Measurements from ENCODE around the gene EYA2.

EYA2 gene

DNA sequence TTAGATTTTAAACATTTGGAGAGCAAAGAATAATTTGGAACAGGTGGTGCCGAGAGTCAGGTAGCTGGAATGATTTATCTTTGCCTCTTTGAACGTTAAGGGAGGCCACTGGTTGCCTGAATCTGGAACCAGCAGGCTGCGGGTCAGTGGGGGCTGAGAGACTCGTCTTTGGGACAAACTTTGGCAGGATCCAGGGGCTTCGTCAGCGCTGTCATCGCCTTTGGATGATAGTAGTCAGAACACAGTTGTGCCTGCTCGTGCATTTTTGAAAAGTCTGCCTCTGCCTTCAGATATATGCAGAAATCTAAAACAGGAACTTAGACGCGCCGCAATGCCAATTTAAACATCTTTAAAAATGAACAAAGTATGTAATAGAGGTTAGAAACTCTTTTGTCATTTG is 5.0 kb downstream of the EYA2 start:
- H3K27ac ChIP-seq (replicated peaks; ENCODE audit: low read length) = no peak overlapping the region
- H3K79me1 ChIP-seq (ENCODE audit: low read depth, low read length) = no peaks in the 10 kb centered on the region
- H3K14ac ChIP-seq (ENCODE audit: low read length) = no peak overlapping the region
- H3K23ac ChIP-seq (ENCODE audit: low read depth, low read length, poor library complexity) = no peak overlapping the region
- no peak overlapping the region for H2BK15ac ChIP-seq (ENCODE audit: low read length)
- no peak overlapping the region for H3K4ac ChIP-seq (ENCODE audit: low read length)
- no peak overlapping the region for H2BK5ac ChIP-seq (ENCODE audit: low read length)
- H2AK5ac ChIP-seq (ENCODE audit: low read depth, low read length) = no peak overlapping the region
- H3K4me2 ChIP-seq (ENCODE audit: insufficient read depth, low read length, poor library complexity, severe bottlenecking) = no peak overlapping the region
- H2BK12ac ChIP-seq (ENCODE audit: low read length) = no peak overlapping the region
- H3K9ac ChIP-seq (ENCODE audit: low read depth, low read length, poor library complexity) = no peak overlapping the region
- H3K9me3 ChIP-seq (replicated peaks in 1 of 2; ENCODE audit: control insufficient read depth in 2 of 2, insufficient read depth in 1 of 2, low read depth in 1 of 2, low read length in 2 of 2) = no peaks in the 10 kb centered on the region
- WGBS, 2 donors (ENCODE audit: extremely low coverage in 2 of 2, insufficient read length in 2 of 2, insufficient replicate concordance in 1 of 2) = no CpG with 5 or more reads among the region's 11 CpGs
- H4K91ac ChIP-seq (ENCODE audit: low read depth, low read length, poor library complexity) = no peak overlapping the region
- DNase-seq (ENCODE audit: low spot score) = no peak
- H3K36me3 ChIP-seq (replicated peaks in 1 of 2; ENCODE audit: control insufficient read depth in 2 of 2, insufficient read depth in 2 of 2, low read length in 2 of 2) = no peaks in the 10 kb centered on the region
- H3K4me1 ChIP-seq (ENCODE audit: control insufficient read depth in 2 of 2, insufficient read depth in 1 of 2, low read depth in 1 of 2, low read length in 2 of 2) = peaks cover 2% of the 10 kb centered on the region in 2 donors
- no peak overlapping the region for H2AFZ ChIP-seq (ENCODE audit: low read length)
- H3K4me3 ChIP-seq (ENCODE audit: low read length in 2 of 2) = no peak overlapping the region
- no peak overlapping the region for H3K18ac ChIP-seq (ENCODE audit: low read length)
- no peak overlapping the region for H2BK120ac ChIP-seq (ENCODE audit: low read depth, low read length)
- H4K8ac ChIP-seq (ENCODE audit: low read depth, low read length) = no peak overlapping the region
- peaks cover 0 to 79% (median 17%) of the 10 kb centered on the region in 3 experiments for H3K27me3 ChIP-seq (ENCODE audit: control insufficient read depth in 3 of 3, insufficient read depth in 3 of 3, low read depth in 1 of 3, low read length in 3 of 3)

DNA sequence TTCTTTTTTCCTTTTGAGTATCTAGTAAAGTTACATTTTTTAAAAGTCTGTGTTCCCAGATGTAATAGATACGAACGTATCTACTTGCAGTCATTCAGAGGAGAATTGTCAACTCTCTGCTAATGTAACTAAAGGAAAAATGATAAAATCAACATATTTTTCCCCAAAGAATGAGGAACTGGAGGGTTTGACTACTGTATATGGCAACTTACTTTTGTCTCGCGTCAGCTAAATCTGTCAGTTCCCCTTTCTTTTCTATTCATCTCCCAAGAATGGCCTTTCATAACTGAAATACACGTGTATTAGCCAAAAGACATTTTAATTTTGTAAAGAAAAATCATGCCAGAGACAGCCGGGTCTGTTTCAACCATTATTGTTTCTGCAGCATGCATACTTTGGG is 5.4 kb downstream of the EYA2 start:
- Histone ChIP-seq H3K4me2 (ENCODE audit: insufficient read depth, low read length, poor library complexity, severe bottlenecking) (no peak overlapping the region), H3K4me3 (ENCODE audit: low read length in 2 of 2) (no peak overlapping the region), H3K4ac (ENCODE audit: low read length) (no peak overlapping the region), H2BK5ac (ENCODE audit: low read length) (no peak overlapping the region), H3K18ac (ENCODE audit: low read length) (no peak overlapping the region), H2AFZ (ENCODE audit: low read length) (no peak overlapping the region), H2BK12ac (ENCODE audit: low read length) (no peak overlapping the region), H3K9me3 (replicated peaks in 1 of 2; ENCODE audit: control insufficient read depth in 2 of 2, insufficient read depth in 1 of 2, low read depth in 1 of 2, low read length in 2 of 2) (no peaks in the 10 kb centered on the region), H3K14ac (ENCODE audit: low read length) (no peak overlapping the region), H3K4me1 (ENCODE audit: control insufficient read depth in 2 of 2, insufficient read depth in 1 of 2, low read depth in 1 of 2, low read length in 2 of 2) (peaks cover 0 to 2% of the 10 kb centered on the region in 2 donors), H3K23ac (ENCODE audit: low read depth, low read length, poor library complexity) (no peak overlapping the region), H3K79me1 (ENCODE audit: low read depth, low read length) (no peaks in the 10 kb centered on the region), H3K27ac (replicated peaks; ENCODE audit: low read length) (no peak overlapping the region), H2AK5ac (ENCODE audit: low read depth, low read length) (no peak overlapping the region), H2BK120ac (ENCODE audit: low read depth, low read length) (no peak overlapping the region), H4K8ac (ENCODE audit: low read depth, low read length) (no peak overlapping the region), H3K9ac (ENCODE audit: low read depth, low read length, poor library complexity) (no peak overlapping the region), H4K91ac (ENCODE audit: low read depth, low read length, poor library complexity) (no peak overlapping the region), H3K36me3 (replicated peaks in 1 of 2; ENCODE audit: control insufficient read depth in 2 of 2, insufficient read depth in 2 of 2, low read length in 2 of 2) (no peaks in the 10 kb centered on the region), H2BK15ac (ENCODE audit: low read length) (no peak overlapping the region), H3K27me3 (ENCODE audit: control insufficient read depth in 3 of 3, insufficient read depth in 3 of 3, low read depth in 1 of 3, low read length in 3 of 3) (peaks cover 0 to 76% (median 14%) of the 10 kb centered on the region in 3 experiments)
- WGBS, 2 donors (ENCODE audit: extremely low coverage in 2 of 2, insufficient read length in 2 of 2, insufficient replicate concordance in 1 of 2) = no CpG with 5 or more reads among the region's 6 CpGs
- no peak for DNase-seq (ENCODE audit: low spot score)

- Histone ChIP-seq H3K18ac (ENCODE audit: low read length) (no peak overlapping the region), H2BK15ac (ENCODE audit: low read length) (no peak overlapping the region), H3K36me3 (replicated peaks in 1 of 2; ENCODE audit: control insufficient read depth in 2 of 2, insufficient read depth in 2 of 2, low read length in 2 of 2) (no peaks in the 10 kb centered on the region), H3K4me1 (ENCODE audit: control insufficient read depth in 2 of 2, insufficient read depth in 1 of 2, low read depth in 1 of 2, low read length in 2 of 2) (peaks cover 0 to 2% of the 10 kb centered on the region in 2 donors), H3K9me3 (replicated peaks in 1 of 2; ENCODE audit: control insufficient read depth in 2 of 2, insufficient read depth in 1 of 2, low read depth in 1 of 2, low read length in 2 of 2) (no peaks in the 10 kb centered on the region), H3K4me3 (ENCODE audit: low read length in 2 of 2) (no peak overlapping the region), H3K4me2 (ENCODE audit: insufficient read depth, low read length, poor library complexity, severe bottlenecking) (no peak overlapping the region), H3K27me3 (ENCODE audit: control insufficient read depth in 3 of 3, insufficient read depth in 3 of 3, low read depth in 1 of 3, low read length in 3 of 3) (peaks cover 0 to 72% (median 7%) of the 10 kb centered on the region in 3 experiments), H2BK5ac (ENCODE audit: low read length) (no peak overlapping the region), H3K23ac (ENCODE audit: low read depth, low read length, poor library complexity) (no peak overlapping the region), H3K79me1 (ENCODE audit: low read depth, low read length) (no peaks in the 10 kb centered on the region), H2AFZ (ENCODE audit: low read length) (no peak overlapping the region), H3K27ac (replicated peaks; ENCODE audit: low read length) (no peak overlapping the region), H4K8ac (ENCODE audit: low read depth, low read length) (no peak overlapping the region), H3K4ac (ENCODE audit: low read length) (no peak overlapping the region), H4K91ac (ENCODE audit: low read depth, low read length, poor library complexity) (no peak overlapping the region), H2BK12ac (ENCODE audit: low read length) (no peak overlapping the region), H3K9ac (ENCODE audit: low read depth, low read length, poor library complexity) (no peak overlapping the region), H2BK120ac (ENCODE audit: low read depth, low read length) (no peak overlapping the region), H2AK5ac (ENCODE audit: low read depth, low read length) (no peak overlapping the region), H3K14ac (ENCODE audit: low read length) (no peak overlapping the region)
- WGBS, 2 donors (ENCODE audit: extremely low coverage in 2 of 2, insufficient read length in 2 of 2, insufficient replicate concordance in 1 of 2) = no CpG with 5 or more reads among the region's 11 CpGs
- no peak for DNase-seq (ENCODE audit: low spot score)
Measured at GRCh38 chr20:46900826-46901225, 6.2 kb downstream of the EYA2 start.

DNA sequence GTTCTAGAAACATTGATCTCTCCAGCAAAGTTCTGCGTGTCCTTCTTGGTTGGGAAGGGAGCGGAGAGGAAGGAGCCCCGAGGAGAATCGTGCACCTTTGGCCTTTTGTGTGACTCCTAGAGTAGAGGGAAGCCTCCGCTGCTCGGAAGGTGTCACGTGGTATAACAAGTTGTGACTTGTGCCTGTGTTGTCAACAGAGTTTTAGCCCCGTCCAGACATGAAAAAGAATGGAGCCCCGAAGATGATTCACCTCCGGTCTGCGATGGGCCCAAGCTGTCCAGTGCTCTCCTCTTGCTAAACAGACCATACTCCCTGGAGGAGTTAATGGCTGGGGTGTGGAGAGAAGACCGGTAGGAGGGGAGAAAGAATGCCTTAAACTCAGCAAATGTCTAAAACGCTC is 7.0 kb downstream of the EYA2 start:
- WGBS, 2 donors (ENCODE audit: extremely low coverage in 2 of 2, insufficient read length in 2 of 2, insufficient replicate concordance in 1 of 2) = no CpG with 5 or more reads among the region's 13 CpGs
- Histone ChIP-seq H4K8ac (ENCODE audit: low read depth, low read length) (no peak overlapping the region), H3K4me3 (ENCODE audit: low read length in 2 of 2) (no peak overlapping the region), H3K9me3 (replicated peaks in 1 of 2; ENCODE audit: control insufficient read depth in 2 of 2, insufficient read depth in 1 of 2, low read depth in 1 of 2, low read length in 2 of 2) (no peaks in the 10 kb centered on the region), H3K9ac (ENCODE audit: low read depth, low read length, poor library complexity) (no peak overlapping the region), H3K4me2 (ENCODE audit: insufficient read depth, low read length, poor library complexity, severe bottlenecking) (no peak overlapping the region), H2AFZ (ENCODE audit: low read length) (no peak overlapping the region), H2BK15ac (ENCODE audit: low read length) (no peak overlapping the region), H3K27me3 (ENCODE audit: control insufficient read depth in 3 of 3, insufficient read depth in 3 of 3, low read depth in 1 of 3, low read length in 3 of 3) (peaks cover 0 to 64% (median 3%) of the 10 kb centered on the region in 3 experiments), H2AK5ac (ENCODE audit: low read depth, low read length) (no peak overlapping the region), H3K4ac (ENCODE audit: low read length) (no peak overlapping the region), H3K27ac (replicated peaks; ENCODE audit: low read length) (no peak overlapping the region), H2BK12ac (ENCODE audit: low read length) (no peak overlapping the region), H3K79me1 (ENCODE audit: low read depth, low read length) (no peaks in the 10 kb centered on the region), H2BK5ac (ENCODE audit: low read length) (no peak overlapping the region), H3K23ac (ENCODE audit: low read depth, low read length, poor library complexity) (no peak overlapping the region), H3K14ac (ENCODE audit: low read length) (no peak overlapping the region), H3K36me3 (replicated peaks in 1 of 2; ENCODE audit: control insufficient read depth in 2 of 2, insufficient read depth in 2 of 2, low read length in 2 of 2) (no peaks in the 10 kb centered on the region), H2BK120ac (ENCODE audit: low read depth, low read length) (no peak overlapping the region), H3K4me1 (ENCODE audit: control insufficient read depth in 2 of 2, insufficient read depth in 1 of 2, low read depth in 1 of 2, low read length in 2 of 2) (peaks cover 0 to 2% of the 10 kb centered on the region in 2 donors), H3K18ac (ENCODE audit: low read length) (no peak overlapping the region), H4K91ac (ENCODE audit: low read depth, low read length, poor library complexity) (no peak overlapping the region)
- no peak for DNase-seq (ENCODE audit: low spot score)

Measured in neuronal stem cell (in vitro differentiated cells).